Esophagus muscularis mucosa (tissue), 3 donors: ENCODE measurements around the gene GPR180.

Experiments used
- POLR2A ChIP-seq: fragments of 450-650 bp; IDR thresholded peaks from one replicate; pipeline ENCODE4 v1.6.1; 2017; ENCODE audit warnings: antibody characterized with exemption, moderate library complexity, mild to moderate bottlenecking, low read depth
- POLR2AphosphoS5 ChIP-seq, 2 donors: sonication (generic); formaldehyde crosslinking; IDR thresholded peaks; one replicate each; pipeline ENCODE4 v1.6.1; 2017; ENCODE audit warnings: antibody characterized with exemption in 2 of 2
- TF ChIP-seq, protein P1 (sequence below), 3 experiments: fragments of 200-600 bp in 2 of 3; fragments of 450-650 bp in 1 of 3; sonication (generic) in 2 of 3; IDR thresholded peaks; one replicate each; pipeline ENCODE4 v1.5.1; 2017 to 2019; ENCODE audit warnings: antibody characterized with exemption in 3 of 3, mild to moderate bottlenecking in 2 of 3, moderate library complexity in 1 of 3

DNA sequence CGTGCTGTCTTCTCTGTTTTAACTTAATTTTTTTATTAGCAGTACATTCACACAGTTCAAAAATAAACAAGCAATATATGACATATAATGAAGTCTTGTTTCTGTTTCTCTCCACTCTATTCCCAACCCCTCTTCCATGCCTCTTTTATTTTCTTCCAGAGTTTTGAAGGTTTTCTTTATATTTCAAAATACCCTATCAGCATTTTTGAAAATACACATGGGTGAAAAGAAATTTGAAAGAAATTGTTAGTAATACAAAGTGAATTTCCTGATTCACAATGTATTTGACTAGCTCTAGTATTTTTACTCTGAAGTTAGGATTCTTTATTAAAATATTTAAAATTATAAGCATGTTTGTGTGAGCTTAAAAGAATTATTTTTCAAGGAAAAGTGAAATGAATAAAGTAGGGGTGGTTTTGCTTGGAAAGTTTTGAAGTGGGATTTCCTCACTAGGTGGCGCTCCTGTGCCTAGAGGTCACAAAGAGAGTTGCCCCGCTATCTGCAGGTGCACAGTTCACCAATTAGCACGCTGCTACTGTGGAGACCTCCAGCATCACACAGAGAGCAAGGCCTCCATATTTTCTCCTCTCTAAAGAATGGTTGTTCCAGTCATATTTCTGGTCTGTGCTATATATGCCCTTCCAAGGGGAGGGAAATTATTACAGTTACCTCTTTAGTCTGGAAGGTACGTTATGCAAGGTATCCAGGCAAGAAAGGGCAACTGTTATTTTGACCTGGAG, 73.1 kb downstream of the GPR180 start:
- TF ChIP-seq, protein P1, sequence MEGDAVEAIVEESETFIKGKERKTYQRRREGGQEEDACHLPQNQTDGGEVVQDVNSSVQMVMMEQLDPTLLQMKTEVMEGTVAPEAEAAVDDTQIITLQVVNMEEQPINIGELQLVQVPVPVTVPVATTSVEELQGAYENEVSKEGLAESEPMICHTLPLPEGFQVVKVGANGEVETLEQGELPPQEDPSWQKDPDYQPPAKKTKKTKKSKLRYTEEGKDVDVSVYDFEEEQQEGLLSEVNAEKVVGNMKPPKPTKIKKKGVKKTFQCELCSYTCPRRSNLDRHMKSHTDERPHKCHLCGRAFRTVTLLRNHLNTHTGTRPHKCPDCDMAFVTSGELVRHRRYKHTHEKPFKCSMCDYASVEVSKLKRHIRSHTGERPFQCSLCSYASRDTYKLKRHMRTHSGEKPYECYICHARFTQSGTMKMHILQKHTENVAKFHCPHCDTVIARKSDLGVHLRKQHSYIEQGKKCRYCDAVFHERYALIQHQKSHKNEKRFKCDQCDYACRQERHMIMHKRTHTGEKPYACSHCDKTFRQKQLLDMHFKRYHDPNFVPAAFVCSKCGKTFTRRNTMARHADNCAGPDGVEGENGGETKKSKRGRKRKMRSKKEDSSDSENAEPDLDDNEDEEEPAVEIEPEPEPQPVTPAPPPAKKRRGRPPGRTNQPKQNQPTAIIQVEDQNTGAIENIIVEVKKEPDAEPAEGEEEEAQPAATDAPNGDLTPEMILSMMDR (IDR thresholded peaks at IDR 0.05) = peak; percentile 19 to 52 (median 35)
- TF ChIP-seq POLR2A (no peak), POLR2AphosphoS5 (IDR thresholded peaks at IDR 0.05) (no peak)
